Measurements from ENCODE around the gene PDCD1.
A peak's percentile ranks its signal among the peaks of the same experiment; 100 is the strongest.

Gene PDCD1

GRCh38 chr2:241886840-241887447 lies 28.2 kb upstream of the PDCD1 start:
- Histone ChIP-seq H3K36me3 (ENCODE audit: insufficient read depth, low read length) (no peaks in the 10 kb centered on the region), H3K9ac (ENCODE audit: low read depth, low read length, poor library complexity, severe bottlenecking) (no peak overlapping the region), H3F3A (ENCODE audit: low read depth) (peaks cover 5% of the 10 kb centered on the region; the same call in 1 of the 2 replicates), H3K4me2 (ENCODE audit: low read depth, low read length, poor library complexity, severe bottlenecking) (peak overlapping the region; percentile 65), H4K20me1 (ENCODE audit: insufficient read depth, low read length, poor library complexity, severe bottlenecking) (no peaks in the 10 kb centered on the region), H3K9me2 (replicated peaks; ENCODE audit: low read depth, low read length) (no peaks in the 10 kb centered on the region), H3K9me3 (ENCODE audit: insufficient read depth, low read depth, low read length) (no peaks in the 10 kb centered on the region), H3K27me3 (ENCODE audit: insufficient read depth, low read length, poor library complexity, severe bottlenecking) (no peaks in the 10 kb centered on the region), H3K4me1 (ENCODE audit: insufficient read depth, low read length, poor library complexity, severe bottlenecking) (peaks cover 48% of the 10 kb centered on the region), H3K4me3 (ENCODE audit: low read length, poor library complexity, severe bottlenecking) (peak overlapping the region; percentile 20), H2AFZ (ENCODE audit: low read length) (no peak overlapping the region), H3K79me2 (ENCODE audit: insufficient read depth, low read length) (peaks cover 14% of the 10 kb centered on the region; the same call in 1 of the 2 replicates)
- TF ChIP-seq, protein P1, sequence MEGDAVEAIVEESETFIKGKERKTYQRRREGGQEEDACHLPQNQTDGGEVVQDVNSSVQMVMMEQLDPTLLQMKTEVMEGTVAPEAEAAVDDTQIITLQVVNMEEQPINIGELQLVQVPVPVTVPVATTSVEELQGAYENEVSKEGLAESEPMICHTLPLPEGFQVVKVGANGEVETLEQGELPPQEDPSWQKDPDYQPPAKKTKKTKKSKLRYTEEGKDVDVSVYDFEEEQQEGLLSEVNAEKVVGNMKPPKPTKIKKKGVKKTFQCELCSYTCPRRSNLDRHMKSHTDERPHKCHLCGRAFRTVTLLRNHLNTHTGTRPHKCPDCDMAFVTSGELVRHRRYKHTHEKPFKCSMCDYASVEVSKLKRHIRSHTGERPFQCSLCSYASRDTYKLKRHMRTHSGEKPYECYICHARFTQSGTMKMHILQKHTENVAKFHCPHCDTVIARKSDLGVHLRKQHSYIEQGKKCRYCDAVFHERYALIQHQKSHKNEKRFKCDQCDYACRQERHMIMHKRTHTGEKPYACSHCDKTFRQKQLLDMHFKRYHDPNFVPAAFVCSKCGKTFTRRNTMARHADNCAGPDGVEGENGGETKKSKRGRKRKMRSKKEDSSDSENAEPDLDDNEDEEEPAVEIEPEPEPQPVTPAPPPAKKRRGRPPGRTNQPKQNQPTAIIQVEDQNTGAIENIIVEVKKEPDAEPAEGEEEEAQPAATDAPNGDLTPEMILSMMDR (conservative IDR thresholded peaks at IDR 0.05; ENCODE audit: low read length) = no peak
- TF ChIP-seq EZH2phosphoT487 (IDR thresholded peaks at IDR 0.05; ENCODE audit: borderline replicate concordance) = no peak

- H3K27me3 ChIP-seq (ENCODE audit: insufficient read depth, low read length, poor library complexity, severe bottlenecking) = no peaks in the 10 kb centered on the region
- H4K20me1 ChIP-seq (ENCODE audit: insufficient read depth, low read length, poor library complexity, severe bottlenecking) = no peaks in the 10 kb centered on the region
- peaks cover 49% of the 10 kb centered on the region for H3K4me1 ChIP-seq (ENCODE audit: insufficient read depth, low read length, poor library complexity, severe bottlenecking)
- H3K79me2 ChIP-seq (ENCODE audit: insufficient read depth, low read length) = peaks cover 14% of the 10 kb centered on the region; the same call in 1 of the 2 replicates
- no peaks in the 10 kb centered on the region for H3K9me3 ChIP-seq (ENCODE audit: insufficient read depth, low read depth, low read length)
- H3K4me2 ChIP-seq (ENCODE audit: low read depth, low read length, poor library complexity, severe bottlenecking) = peak overlapping the region; percentile 65
- no peaks in the 10 kb centered on the region for H3K36me3 ChIP-seq (ENCODE audit: insufficient read depth, low read length)
- H3K9ac ChIP-seq (ENCODE audit: low read depth, low read length, poor library complexity, severe bottlenecking) = peak overlapping the region; percentile 25
- H2AFZ ChIP-seq (ENCODE audit: low read length) = no peak overlapping the region
- peaks cover 5% of the 10 kb centered on the region; the same call in 1 of the 2 replicates for H3F3A ChIP-seq (ENCODE audit: low read depth)
- H3K9me2 ChIP-seq (replicated peaks; ENCODE audit: low read depth, low read length) = no peaks in the 10 kb centered on the region
- no peak for TF ChIP-seq EZH2phosphoT487 (IDR thresholded peaks at IDR 0.05; ENCODE audit: borderline replicate concordance)
- H3K4me3 ChIP-seq (ENCODE audit: low read length, poor library complexity, severe bottlenecking) = peak overlapping the region; percentile 32
These were observed 27.4 kb upstream of the PDCD1 start for GRCh38 chr2:241885946-241886643.

DNA sequence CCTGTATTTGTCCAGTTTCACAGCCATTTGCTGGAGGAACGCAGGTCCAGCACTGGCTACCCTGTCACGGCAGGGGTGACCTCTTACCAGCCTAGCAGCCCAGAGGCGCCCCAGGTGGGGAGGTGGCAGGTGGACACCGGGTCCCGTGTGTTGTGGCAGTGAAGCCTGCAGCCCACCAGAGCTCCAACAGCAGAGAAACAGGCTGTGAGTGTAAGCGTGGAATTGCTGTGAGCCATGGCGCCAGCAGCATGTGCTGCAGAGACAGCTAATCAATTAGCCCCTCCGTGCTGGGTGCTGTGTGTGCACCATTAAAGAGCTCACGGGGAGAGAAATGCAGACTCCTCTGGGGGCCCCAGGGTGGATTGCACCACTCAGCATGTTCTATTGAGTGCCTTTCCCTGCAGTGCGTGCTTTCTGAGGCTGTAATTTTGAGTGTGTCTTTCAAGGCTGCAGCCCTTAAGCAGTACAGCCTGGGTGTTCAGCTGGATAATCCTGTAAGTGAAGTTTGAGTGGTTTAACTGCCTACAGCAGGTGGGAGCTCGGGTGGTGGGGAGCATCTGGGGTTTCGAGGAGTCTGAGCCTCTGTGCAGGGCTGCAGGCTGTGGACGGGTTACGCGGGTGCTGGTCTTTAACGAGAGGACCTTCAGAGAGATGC lies 26.7 kb upstream of the PDCD1 start:
- peaks cover 14% of the 10 kb centered on the region; the same call in 1 of the 2 replicates for H3K79me2 ChIP-seq (ENCODE audit: insufficient read depth, low read length)
- peaks cover 5% of the 10 kb centered on the region; the same call in 1 of the 2 replicates for H3F3A ChIP-seq (ENCODE audit: low read depth)
- no peak overlapping the region for H2AFZ ChIP-seq (ENCODE audit: low read length)
- no peaks in the 10 kb centered on the region for H3K27me3 ChIP-seq (ENCODE audit: insufficient read depth, low read length, poor library complexity, severe bottlenecking)
- peak overlapping the region; percentile 25 for H3K9ac ChIP-seq (ENCODE audit: low read depth, low read length, poor library complexity, severe bottlenecking)
- H3K4me1 ChIP-seq (ENCODE audit: insufficient read depth, low read length, poor library complexity, severe bottlenecking) = peaks cover 56% of the 10 kb centered on the region
- no peaks in the 10 kb centered on the region for H3K9me2 ChIP-seq (replicated peaks; ENCODE audit: low read depth, low read length)
- no peaks in the 10 kb centered on the region for H3K36me3 ChIP-seq (ENCODE audit: insufficient read depth, low read length)
- H3K4me2 ChIP-seq (ENCODE audit: low read depth, low read length, poor library complexity, severe bottlenecking) = peak overlapping the region; percentile 65
- H3K4me3 ChIP-seq (ENCODE audit: low read length, poor library complexity, severe bottlenecking) = peak overlapping the region; percentile 32
- no peaks in the 10 kb centered on the region for H4K20me1 ChIP-seq (ENCODE audit: insufficient read depth, low read length, poor library complexity, severe bottlenecking)
- TF ChIP-seq, protein P1 (conservative IDR thresholded peaks at IDR 0.05; ENCODE audit: low read length) = no peak
- no peak for TF ChIP-seq EZH2phosphoT487 (IDR thresholded peaks at IDR 0.05; ENCODE audit: borderline replicate concordance)
- no peaks in the 10 kb centered on the region for H3K9me3 ChIP-seq (ENCODE audit: insufficient read depth, low read depth, low read length)

Data from Loucy (cell line).